ENCODE results near the gene PLCH1.

PLCH1 gene

DNA sequence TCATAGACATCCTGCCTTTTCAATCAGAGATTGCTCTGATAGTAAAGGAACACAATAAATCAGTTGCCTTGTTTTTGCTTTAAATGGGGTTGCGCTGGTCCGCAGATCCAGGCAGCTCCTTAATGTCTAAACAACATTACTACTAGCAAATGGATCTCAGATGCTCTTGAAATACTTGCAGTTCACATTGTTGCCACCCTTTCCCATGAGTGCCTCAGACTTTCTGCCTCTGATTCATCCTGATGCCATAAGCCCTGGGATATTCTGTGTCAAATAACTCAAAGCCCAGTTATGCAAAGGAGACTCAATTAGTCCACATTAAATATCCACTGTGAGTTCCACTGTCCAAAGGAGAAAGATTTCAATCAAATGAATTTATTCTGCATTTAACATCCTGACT, 196.7 kb downstream of the PLCH1 start:
- no peak for DNase-seq (ENCODE audit: low spot score)

GRCh38 chr3:155535098-155535497, 209.8 kb downstream of the PLCH1 start:
- no peak for DNase-seq (ENCODE audit: low spot score)

DNA sequence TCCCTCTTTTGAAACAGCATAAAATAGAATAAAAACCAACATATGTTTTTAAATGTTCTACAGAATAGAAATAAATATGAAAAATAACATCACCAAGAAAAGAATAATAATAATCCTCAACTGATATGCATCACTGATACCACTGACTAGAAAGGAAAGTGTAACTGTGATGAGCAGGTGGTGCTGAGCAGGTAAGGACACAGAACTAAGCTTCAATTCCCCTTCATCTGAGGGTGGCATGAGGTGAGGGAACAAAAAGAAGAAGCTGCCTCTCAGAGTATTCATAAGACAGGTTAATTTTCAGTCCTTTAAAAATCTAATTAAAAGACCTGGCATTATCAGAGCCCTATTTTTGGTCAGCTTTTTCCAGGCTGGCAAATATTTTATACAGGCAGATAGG, 216.3 kb downstream of the PLCH1 start:
- no peak for DNase-seq (ENCODE audit: low spot score)

DNA sequence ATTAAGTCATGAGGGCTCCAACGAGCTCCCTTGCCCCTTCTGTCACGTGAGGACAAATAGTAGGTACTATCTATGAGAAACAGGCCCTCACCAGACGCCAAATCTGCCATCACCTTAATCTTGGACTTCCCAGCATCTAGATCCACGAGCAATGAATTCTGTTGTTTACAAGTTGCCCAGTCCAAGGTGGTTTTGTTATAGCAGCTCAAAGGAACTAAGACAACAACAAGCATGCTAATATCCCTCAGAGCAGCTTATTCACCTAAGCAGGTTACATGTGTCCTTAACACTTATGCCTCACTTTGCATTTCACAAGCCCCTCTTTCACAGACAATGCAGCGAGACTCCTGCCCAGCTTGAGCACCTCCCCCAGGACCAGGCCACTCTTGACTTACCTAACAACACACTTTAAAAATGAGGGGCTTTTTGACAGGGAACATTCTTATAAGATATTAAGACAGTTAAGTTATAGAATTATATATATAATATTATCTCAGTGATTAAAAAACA, 219.5 kb downstream of the PLCH1 start:
- DNase-seq (ENCODE audit: low spot score): no peak

DNA sequence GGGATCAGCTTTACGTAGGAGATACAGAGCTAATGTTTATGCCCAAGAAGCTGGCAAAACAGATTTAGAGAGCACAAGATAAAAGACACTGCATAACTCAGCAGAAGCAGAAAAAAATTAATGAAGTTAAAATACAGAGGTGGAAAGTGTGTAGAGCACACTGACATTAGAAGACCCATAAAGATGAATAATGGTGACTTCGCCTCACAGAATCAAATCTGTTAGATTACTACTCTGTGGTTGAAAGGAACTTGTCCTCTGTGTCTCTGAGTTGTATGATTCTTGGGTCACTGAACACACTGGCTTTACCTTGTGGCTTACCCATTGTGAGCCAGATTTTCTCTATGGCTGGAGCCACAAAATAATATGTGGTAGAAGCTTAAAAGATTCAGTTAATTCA, 224.4 kb downstream of the PLCH1 start:
- DNase-seq (ENCODE audit: low spot score): no peak

DNA sequence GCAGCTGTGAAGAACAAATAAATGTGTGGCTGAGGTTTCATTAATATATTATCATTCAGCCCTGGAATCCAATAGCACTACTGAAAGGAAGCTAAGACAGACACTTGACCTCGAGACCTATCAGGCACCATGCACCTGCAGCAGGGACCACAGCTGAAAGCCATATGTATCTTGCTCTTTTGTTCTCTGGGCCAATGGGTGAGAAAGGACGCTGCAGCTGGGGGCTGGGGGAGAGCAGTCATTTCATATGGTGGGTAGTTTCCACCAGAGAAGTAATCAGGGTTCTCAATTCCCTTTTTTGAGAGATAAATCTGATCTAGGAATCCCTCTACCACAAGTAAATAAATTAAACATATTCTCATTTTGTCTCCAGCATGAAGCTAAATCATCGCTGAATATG, 225.8 kb downstream of the PLCH1 start:
- no peak for DNase-seq (ENCODE audit: low spot score)

- no peak for DNase-seq (ENCODE audit: low spot score)
Observed at GRCh38 chr3:155517903-155518302, 227.0 kb downstream of the PLCH1 start.

- no peak for DNase-seq (ENCODE audit: low spot score)
Observed at GRCh38 chr3:155516439-155516838, 228.4 kb downstream of the PLCH1 start.

- no peak for DNase-seq (ENCODE audit: low spot score)
Observed at GRCh38 chr3:155512867-155513261, 232.0 kb downstream of the PLCH1 start.

DNA sequence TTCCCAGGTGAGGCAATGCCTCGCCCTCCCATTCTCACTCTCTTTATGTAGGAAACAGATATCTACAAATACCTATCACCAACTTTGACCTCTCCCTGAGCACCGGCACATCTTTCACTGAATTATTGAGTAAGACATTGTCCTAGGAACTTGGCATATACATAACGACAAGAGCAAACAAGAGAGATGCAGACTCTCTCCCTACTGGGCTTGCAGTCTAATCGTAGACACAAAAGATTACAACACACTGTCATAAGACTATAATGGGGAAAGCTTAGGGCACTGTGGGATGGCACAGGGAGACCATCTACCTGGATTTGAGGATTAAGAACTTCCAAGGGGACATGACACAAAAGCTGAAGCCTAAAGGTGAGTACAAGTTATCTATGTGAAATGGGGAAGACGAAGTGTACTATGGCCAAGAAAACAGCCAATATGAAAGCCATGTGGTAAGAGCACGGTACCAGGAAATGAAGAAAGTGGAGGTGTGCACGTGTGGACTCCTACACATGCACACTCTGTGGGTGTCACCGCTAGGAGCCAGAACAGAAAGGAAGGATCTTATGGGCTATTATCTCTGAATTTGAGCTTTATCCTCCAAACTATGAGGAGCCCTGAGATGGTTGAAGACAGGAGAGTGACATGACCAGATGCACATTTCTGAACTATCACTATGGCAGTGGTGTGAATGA, 232.6 kb downstream of the PLCH1 start:
- DNase-seq (ENCODE audit: low spot score): no peak

DNA sequence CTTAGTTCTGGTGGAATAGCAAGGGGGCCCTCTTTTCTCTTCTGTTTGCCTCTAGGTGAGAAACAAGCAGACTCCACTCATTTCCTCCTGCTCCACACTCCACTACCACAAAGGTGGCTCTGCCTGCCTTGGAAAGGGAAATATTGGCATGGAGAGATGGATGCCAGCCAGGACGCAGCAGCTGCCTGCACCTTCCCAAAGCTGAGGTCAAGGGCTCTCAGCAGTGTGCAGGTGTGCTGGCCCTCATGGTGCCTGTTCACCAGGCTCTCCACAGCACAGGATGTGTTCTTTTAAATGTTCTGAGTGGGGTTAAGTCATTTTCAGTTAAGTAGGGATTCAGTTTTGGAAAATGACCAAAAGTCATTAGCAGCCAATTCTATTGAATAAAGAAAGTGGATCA, 240.2 kb downstream of the PLCH1 start:
- DNase-seq (ENCODE audit: low spot score): no peak

- no peak for DNase-seq (ENCODE audit: low spot score)
Observed at GRCh38 chr3:155502630-155503029, 242.2 kb downstream of the PLCH1 start.

- no peak for DNase-seq (ENCODE audit: low spot score)
Observed at GRCh38 chr3:155500194-155500818, 244.6 kb downstream of the PLCH1 start.

DNA sequence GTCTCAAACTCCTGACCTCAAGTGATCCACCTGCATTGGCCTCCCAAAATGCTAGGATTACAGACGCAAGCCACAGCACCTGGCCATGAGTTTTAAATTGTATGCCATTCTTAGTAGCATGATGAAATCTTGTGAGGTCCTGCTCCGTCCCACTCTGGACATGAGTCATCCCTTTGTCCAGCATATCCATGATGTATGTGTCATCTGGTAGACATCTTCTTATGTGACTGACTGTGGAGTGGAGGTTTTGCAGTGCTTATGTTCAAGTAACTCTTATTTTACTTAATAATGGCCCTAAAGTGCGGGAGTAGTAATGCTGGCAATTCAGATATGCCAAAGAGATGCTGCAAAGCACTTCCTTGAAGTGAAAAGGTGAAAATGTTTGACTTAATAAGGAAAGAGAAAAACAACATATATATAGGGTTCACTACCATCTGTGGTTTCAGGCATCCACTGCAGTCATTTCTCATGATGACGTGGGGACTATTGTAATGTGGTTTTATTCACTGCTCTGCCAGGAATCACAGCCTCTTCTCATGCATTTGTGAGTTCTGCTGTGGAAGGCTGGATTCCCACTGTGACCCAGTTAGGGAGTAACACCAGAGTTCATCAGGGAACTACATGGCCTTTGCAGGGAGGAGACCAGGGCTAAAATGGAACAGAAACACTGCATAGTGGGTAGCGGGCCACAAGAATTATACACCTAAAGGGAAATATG, 246.8 kb downstream of the PLCH1 start:
- DNase-seq (ENCODE audit: low spot score): no peak

DNA sequence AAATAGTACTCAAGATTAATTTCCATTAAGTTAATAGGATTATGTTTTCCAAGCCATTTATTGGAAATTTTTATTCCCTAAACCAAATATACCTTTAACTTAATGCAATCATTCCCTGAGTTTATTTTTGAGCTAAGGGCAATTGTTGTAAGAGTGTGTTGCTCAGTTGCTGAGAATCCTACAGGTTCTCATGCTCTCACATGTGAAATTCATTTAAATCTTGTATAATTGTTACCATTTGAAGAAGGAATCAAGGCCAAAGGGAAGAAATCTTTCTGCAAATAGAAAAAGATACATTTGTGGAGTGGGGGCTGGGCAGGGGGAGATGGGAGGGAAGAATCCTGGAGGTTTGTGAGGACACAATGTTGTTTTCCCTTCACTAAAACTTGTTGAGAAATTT, 248.7 kb downstream of the PLCH1 start:
- DNase-seq (ENCODE audit: low spot score): no peak

DNA sequence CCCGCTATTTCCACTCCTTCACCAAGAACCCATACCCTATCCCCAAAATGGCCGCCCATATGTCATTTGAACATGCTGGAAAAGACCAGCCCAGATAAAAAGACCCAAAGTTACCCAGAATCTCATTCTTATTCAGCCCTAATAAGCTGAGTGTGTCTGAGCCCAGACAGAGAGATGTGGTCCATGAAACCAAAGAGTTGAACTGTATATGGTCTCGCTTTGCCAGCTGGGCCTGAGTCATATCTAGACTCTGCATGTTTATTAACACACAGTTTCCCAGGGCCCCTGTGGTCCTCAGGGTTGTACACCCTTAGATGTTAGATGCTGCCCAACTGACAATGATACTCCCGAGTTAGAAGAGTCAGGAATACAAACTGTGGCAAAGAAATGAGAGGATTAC, 249.5 kb downstream of the PLCH1 start:
- DNase-seq (ENCODE audit: low spot score): no peak

- DNase-seq (ENCODE audit: low spot score): no peak
Observed at GRCh38 chr3:155494332-155494731, 250.5 kb downstream of the PLCH1 start.

- DNase-seq (ENCODE audit: low spot score): no peak
Observed at GRCh38 chr3:155492841-155493240, 252.0 kb downstream of the PLCH1 start.

DNA sequence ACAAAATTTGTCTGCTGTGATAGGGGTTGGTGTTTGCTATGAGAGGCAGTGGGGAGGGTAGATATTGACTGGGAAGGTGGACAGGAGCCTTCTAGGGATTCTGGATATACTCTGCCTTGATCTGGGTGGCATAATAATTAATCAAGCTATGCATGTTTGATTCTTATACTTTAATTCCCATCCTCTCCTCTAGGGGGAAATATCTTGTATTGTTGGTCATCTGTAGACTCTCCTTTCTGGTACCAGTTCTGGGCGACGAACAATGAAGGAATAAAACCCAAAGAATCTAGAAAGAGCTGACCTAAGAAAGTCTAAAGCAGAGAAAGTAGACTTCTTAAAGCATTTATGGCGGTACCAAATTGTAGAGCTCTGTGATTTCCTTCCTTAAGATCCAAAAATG, 253.2 kb downstream of the PLCH1 start:
- no peak for DNase-seq (ENCODE audit: low spot score)

DNA sequence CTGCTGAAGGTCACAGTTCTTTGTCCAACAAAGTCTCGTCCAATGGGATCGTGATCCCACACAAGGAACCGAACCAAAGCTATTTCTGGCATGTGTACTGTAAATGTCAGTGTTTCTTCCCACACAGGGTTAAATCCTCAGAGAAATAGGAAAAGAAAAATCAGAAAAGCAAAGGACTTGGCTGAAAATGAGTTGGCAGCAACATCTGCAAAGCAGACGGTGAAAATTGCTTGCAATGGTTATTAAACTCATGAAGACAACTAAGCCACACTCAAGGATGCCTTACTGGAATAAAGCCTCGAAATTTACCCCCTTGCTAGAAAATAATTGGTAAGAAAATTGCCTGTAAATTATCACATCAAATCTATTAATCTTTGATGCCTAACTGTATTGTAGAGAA, 256.2 kb downstream of the PLCH1 start:
- DNase-seq (ENCODE audit: low spot score): no peak

GRCh38 chr3:155485897-155486296, 259.0 kb downstream of the PLCH1 start:
- no peak for DNase-seq (ENCODE audit: low spot score)

DNA sequence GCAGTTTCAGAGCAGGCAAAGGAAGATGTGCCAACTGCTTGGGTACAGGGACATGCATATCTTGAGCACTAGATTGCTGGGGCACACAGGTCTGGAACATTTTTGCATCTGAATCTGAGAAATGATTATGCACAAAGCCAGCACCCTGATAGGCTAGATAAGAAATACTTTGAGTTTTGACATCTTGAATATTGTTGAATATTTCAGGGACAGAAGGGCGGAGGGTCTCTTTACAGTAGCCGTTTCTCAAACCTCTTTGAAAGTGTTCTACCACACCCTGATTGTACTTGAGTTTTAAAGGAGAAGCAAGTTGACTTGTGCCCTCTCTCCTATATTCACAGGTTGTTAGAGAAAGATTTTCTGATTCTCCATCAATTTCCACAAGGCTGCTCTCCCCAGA, 263.3 kb downstream of the PLCH1 start:
- DNase-seq (ENCODE audit: low spot score): no peak

DNA sequence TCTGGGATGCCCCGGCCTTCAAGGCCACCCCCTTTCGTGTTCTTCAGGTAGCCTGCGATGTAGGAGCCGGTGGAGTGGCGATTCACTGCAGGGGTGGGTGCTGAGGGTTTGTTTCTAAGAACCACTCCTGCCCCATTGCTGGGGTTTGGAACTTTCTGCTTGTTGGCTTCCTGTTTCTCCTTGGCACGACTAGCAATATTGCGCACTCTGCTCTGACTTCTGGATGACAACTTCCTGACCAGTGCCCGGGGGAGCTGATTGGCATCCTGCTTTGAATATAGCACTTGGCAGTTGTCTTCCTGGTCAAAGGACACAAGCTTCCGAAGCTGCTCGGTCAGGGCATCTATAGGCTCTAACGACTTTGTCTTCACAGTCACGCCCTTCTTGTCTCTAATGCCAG, 263.8 kb downstream of the PLCH1 start:
- no peak for DNase-seq (ENCODE audit: low spot score)
